Cardiac atrium fibroblast (primary cell): ENCODE measurements around the gene ASB16. TPM values are rescaled to one million over a fixed set of nuclear protein-coding genes. Genes with fewer than 3 reads are reported as not detected.

ENCODE experiments used
- total RNA-seq: library from RNA; depleted of rRNA; stranded (reverse); fragments of >200 nt; gene quantifications from 2 replicates; pipeline ENCODE4 v1.2.3, GENCODE V29; 2015

Gene ASB16
- total RNA-seq, result not detected in 2 replicates

DNA sequence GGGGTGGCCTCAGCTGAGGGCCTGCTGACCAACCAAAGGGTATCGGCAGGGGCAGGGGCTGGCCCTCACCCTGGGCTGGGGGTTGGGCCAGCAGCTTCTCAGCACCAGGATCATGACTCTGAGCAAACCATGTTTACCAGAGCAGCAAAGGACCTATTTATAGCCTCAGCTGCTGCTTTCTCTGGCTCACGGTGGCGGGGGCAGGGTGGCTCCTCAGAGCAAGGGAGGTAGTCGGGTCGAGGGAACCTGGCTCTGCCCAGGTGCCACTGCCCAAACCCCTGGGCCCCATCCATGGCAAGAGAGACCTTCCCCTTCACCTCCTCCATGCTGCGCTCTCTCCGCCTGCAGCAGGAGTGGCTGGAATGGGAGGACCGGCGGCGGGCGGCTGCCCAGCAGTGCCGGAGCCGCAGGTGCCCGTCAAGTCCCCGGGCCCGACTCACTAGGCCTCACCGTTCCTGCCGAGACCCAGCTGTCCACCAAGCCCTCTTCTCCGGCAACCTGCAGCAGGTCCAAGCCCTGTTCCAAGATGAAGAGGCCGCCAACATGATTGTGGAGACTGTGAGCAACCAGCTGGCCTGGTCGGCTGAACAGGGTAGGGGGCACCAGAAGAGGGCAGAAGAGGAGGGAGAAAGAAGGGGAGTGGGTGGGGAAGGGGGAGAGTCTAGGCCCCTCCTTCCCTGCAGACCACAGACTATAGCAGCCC, at the start of gene ASB16:
Gene ASB16, plus strand, starts transcription at position 206 of the 703 bp plus-strand sequence. Its CDS starts 86 bp downstream, at position 292.

DNA sequence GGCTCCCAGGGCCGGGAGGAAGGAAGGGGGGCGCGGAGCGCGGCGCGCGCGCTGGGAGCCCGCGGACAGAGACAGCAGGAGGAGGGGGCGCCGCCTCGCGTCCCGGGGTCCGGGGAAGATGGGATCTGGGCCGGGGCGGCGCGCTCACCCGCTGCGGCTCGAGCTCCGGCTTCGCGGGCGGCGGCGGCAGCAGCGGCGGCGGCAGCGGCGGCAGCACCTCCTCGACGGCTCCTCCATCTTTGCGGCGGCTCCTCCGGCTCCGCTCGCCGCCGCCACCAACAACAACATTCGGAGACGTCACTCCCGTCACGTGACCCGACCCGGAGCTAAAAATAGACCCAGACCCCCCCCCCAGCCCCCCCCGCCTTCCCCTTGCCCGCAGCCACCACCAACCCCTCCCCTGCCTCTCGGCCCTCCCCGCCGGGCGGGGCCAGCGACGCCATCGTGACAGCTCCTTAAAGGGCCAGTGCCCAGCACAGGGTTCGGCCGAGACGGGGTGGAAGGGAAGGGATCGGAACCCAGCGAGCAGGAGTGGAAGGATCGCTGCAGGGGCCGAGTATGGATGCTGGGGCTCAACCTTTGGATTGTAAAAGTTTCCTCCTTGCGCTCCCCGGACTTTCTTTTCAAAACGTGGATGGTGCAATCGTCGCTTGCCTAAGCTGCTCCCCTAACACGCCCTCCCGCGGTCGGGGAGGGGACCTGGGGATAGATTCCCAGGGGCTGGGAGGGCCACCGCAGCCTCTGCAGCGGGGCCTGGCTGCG, 47.0 kb upstream of the ASB16 start, which contains the start of gene HDAC5:
Gene HDAC5, minus strand, starts transcription at position 286 of the 762 bp plus-strand sequence. CDS start 6,126 bp downstream, outside the sequence.

DNA sequence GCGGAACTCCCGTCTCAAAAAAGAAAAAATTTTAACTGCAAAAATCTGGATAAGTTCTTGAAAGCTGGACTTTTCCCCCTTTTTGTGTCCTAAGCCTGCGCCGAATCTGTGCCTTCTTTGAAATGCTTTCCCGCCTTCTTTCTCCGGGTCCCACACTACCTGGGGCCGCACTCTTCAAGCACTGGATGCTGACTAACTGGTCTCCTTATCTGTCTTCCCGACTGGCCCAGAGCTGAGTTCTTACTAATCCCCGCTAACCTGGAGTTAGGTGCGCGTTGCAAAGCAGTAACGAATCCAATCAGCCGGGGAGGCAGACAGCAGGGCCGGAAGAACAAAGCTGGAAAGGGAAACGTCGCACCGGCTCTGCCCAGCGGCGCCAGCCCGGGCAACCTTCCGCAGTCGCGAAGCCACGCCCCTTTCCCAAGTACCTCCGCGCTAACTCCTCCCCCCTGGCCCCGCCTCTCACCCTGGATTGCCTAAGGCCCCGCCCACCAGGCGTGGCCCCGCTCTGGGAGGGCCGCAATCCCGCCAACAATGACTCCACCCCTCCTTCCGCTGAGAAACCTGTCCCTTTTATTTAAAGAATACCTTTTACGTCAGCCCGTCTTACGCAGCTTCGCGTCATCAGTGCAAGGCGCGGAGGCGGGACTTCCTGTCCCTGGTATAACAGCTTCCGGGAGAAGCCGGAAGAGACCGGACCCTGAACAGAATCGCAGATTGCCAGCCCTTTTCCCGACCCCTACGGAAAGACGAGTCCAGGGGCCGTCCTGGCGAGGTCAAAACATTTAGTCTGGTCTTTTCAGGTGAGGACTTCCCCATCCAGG, 16.0 kb downstream of the ASB16 start, which contains the start of gene TMUB2:
Gene TMUB2, plus strand, starts transcription at position 666 of the 824 bp plus-strand sequence. CDS start 737 bp downstream, outside the sequence.

GRCh38 chr17:44199553-44200477, 29.3 kb downstream of the ASB16 start, which contains the start of gene ATXN7L3:
ATXN7L3 (minus strand) TSS chr17:44199884; CDS start chr17:44198070, 1,814 bp downstream.

GRCh38 chr17:44219616-44220212, 49.2 kb downstream of the ASB16 start, which contains the start of gene UBTF:
UBTF (minus strand) TSS chr17:44219675; CDS start chr17:44218229, 1,446 bp downstream.

Other genes with a start within 250 kb of the ASB16 start
- gene PPY, start 228.2 kb upstream of the ASB16 start, total RNA-seq, result not detected in 2 replicates
- not detected in 2 replicates for gene PYY, start 216.8 kb upstream of the ASB16 start, total RNA-seq
- gene NAGS, start 166.1 kb upstream of the ASB16 start, total RNA-seq, result 2.2 and 3.9 TPM in 2 replicates
- 33.2 and 38.9 TPM in 2 replicates for gene TMEM101, start 155.7 kb upstream of the ASB16 start, total RNA-seq
- gene LSM12, start 104.0 kb upstream of the ASB16 start, total RNA-seq, result 45.7 and 49.6 TPM in 2 replicates
- gene G6PC3, start 100.0 kb upstream of the ASB16 start, total RNA-seq, result 52.3 and 55.6 TPM in 2 replicates
- gene HDAC5, start 47.1 kb upstream of the ASB16 start, total RNA-seq, result 21.1 and 24.4 TPM in 2 replicates
- 1.3 and 3.1 TPM in 2 replicates for gene HROB, start 28.8 kb upstream of the ASB16 start, total RNA-seq
- 25.8 and 31.8 TPM in 2 replicates for gene TMUB2, start 16.3 kb downstream of the ASB16 start, total RNA-seq
- 47.6 and 62.3 TPM in 2 replicates for gene ATXN7L3, start 29.2 kb downstream of the ASB16 start, total RNA-seq
- gene UBTF, start 49.0 kb downstream of the ASB16 start, total RNA-seq, result 31.4 and 44.9 TPM in 2 replicates
- not detected in 2 replicates for gene SLC4A1, start 97.4 kb downstream of the ASB16 start, total RNA-seq
- not detected in 2 replicates for gene RUNDC3A, start 137.9 kb downstream of the ASB16 start, total RNA-seq
- 73.1 and 90.6 TPM in 2 replicates for gene SLC25A39, start 154.1 kb downstream of the ASB16 start, total RNA-seq
- gene GRN, start 174.6 kb downstream of the ASB16 start, total RNA-seq, result 488 and 490 TPM in 2 replicates
- 1.6 and 7.2 TPM in 2 replicates for gene FAM171A2, start 193.1 kb downstream of the ASB16 start, total RNA-seq
- gene ITGA2B, start 218.9 kb downstream of the ASB16 start, total RNA-seq, result 0.54 TPM in 1 of 2 replicates, not detected in the other